Activated CD8-positive, alpha-beta memory T cell treated with anti-CD3 and anti-CD28 coated beads, Interleukin-2, amount 50 U/mL, for 48 hours (primary cell): ENCODE data around the gene ENKUR.
"Not testable (repeated sequence)": the region's sequence is repeated elsewhere in the genome, so short reads cannot be mapped to it uniquely, and the experiment has no call there.

Experiments used
- DNase-seq: peaks from one replicate; pipeline ENCODE4 v3.0.0-alpha.2; 2020

Gene ENKUR

DNA sequence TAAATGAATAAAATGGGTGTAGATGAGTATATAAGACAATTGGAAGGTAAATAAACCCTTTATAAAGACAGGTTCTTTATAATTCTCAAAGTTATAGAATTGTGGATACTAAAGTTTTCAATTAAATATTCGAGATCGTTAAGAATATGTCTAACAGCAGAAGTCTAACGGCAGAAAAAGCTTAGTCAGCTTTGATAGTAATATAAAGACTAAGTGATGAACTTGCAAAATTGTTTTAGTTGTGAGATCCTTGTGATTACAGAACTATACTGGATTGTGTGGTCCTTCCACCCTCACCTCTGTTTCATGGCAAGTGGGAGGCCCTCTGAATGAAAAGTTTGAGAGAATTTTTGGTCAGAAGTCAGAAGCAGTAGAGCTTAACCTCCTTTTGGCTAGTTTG, 2.7 kb upstream of the ENKUR start:
- no peak for DNase-seq

DNA sequence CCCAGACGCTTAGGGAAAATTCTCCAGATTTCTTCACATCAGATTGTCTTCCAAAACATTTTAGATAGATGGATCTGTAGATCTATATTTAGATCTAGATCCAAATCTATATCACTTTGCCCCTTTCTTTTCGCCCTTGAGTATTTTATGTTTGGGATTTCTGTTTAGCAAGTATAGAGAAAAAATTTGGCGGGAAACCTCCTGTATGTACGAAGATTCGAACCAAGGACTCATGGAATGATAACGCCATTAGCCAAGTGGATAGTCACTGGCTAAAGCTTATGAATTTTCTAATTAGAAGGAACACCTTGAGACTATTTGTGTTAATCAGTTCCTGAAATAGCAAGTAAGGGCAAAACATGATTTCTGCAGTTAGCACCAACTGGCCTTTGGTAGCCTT, 1.7 kb upstream of the ENKUR start:
- DNase-seq: no peak

DNA sequence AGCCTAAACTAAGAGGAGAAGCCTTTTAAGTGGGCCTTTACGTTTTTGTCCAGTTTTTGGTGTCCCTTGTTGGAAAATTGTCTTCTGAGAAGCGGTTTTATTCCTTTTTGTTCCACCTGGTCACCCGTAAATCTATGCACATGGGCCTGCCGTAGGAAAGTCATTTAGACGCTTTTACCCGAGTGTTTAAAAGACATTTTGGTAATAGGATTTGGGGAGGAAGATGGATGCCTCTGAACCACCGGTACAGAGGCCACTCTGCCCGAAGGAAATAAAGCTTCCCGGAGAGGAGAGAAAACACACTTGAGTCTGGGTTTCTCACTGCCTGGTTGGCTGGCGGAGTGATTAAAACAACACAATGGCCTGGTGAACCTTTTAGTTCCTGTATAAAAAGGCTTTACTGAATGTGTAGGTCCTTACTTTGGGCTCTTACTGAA, 1.2 kb upstream of the ENKUR start:
- DNase-seq: peak; percentile 58

DNA sequence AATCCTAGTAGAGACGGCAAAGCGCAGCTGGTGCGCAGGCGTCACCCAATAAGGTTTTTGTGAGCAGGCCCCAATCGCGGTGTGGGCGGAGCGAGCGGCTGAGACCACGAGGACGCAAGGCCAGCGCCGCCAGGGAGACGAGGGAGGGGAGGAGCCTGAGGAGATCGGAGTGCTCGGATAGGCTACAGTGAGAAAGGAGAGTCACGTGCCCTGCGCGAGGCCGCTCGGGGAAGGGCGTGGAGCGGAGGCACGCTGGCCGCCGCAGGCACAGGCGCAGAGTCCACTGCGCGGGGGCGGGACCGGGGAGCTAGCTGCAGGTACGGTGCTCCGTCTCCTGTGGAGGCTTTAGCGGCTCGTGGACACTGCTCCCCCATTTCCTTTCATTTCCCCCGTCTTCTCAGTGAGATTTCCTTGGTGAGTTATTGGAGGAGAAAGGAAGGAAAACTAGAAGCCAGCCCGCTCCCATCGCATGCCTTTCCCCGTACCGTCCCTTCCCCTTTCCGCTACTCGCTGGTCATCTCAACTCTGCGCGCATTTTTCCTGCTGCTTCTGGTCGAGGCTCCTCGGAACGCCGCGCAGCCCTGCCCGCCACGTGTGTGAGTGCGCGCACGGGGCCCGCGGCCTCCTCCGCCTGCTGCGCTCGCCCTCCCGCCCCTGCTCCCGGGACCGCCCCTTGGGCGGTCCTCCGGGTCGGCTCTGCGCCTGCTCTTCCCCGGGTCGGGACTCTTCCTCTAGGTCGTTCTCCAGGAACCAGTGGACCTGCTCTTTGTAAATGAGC, 607 bp upstream of the ENKUR start, which contains the start of gene THNSL1:
Gene THNSL1 (plus strand): TSS at position 237 of the 778 bp plus-strand sequence. CDS start 6,612 bp downstream, outside the sequence.
- DNase-seq: peak; percentile 95

DNA sequence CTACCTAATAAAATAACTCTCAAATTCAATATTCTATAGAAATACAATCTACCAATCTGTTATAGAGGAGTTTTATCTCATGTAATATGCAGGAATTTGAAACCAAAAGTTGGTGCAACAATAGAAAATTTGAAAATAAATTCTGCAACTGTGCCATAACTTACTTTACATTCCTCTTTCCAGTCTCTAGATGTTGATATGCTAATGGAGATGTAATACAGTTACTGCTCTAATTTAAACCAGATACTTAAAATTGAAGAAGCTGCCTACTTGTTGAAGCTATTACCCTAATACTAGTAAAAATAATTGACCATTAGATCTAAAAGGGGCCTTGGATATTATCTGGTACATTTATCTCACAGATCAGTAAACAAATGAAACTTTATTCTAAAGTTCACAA, 1.4 kb downstream of the ENKUR start:
- DNase-seq: no peak

DNA sequence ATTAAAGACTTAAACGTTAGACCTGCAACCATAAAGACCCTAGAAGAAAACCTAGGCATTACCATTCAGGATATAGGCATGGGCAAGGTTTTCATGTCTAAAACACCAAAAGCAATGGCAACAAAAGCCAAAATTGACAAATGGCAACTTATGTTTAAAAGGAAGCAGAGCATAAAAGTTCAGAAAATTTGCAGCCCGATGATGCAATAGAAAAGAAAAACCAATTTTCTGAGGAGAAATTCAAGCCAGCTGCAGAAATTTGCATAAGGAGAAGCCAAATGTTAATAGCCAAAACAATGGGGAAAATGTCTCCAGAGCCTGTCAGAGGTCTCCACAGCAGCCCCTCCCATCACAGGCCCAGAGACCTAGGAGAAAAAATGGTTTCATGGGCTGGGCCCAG, 4.4 kb downstream of the ENKUR start:
- not testable (repeated sequence) for DNase-seq

DNA sequence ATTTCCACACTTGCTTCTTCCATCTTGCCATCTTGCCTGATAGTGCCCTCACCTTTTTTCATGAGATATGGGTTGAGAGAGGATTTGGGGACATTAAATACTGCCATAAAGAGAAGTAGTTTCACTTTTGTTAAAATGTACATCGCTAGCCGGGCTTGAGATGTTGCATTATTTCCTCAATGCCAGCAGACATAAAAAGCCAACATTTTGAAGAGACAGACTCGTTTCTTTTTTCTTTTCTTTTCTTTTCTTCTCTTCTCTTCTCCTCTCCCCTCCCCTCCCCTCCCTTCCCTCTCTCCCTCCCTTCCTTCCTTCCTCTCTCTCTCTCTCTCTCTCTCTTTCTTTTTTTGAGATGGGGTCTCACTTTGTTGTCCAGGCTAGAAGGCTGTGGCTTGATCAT, 17.9 kb downstream of the ENKUR start:
- DNase-seq: no peak

DNA sequence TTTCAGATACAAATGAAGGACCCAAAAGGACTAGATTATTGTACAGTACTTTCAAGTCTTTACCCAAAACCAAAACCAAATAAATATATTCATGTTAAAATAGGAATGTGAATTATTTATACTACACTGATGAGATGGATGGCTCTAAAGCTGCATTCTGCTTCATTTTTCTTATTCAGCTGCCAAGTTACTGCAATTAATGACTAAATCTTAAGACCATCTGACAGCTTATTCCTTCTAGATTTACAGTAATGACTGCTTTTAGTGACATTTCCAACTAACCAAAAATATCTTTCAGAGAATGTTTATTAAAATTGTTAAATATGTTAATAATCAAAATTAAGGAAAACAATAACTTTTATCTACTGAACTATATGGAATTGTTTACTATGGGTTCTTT, 20.9 kb downstream of the ENKUR start:
- no peak for DNase-seq

DNA sequence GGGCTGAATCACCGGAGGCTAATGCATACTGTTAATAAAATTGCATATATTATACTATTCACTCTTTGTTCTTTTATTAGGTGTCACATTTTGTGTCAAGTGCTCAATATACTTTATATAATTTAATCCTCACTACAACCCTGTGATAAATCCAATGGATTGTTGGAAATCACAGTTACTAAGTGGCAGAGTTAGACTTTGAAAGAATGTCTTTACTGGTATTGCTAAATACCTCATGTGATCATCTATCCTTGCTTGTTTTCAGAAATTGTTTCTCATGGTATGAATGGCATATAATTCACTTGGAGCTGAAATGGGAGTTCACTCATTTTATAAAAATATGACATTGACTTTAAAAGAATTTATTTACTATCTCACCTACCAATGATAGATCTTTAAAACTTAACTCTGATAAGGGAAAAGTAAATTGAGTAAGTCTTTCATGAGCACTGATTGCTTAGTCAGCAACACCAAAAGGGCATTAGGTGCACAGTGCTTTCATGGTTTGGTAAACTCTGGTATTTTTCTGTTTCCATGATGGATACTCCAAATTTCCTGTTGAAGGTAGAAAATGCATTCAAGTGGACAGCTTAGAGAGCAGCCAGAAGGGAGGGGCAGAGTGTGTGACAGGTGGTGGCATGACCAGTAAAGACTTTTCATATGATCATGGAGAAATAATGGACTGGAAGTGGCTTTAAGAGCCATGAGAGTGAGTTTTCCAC, 22.6 kb downstream of the ENKUR start:
- no peak for DNase-seq

DNA sequence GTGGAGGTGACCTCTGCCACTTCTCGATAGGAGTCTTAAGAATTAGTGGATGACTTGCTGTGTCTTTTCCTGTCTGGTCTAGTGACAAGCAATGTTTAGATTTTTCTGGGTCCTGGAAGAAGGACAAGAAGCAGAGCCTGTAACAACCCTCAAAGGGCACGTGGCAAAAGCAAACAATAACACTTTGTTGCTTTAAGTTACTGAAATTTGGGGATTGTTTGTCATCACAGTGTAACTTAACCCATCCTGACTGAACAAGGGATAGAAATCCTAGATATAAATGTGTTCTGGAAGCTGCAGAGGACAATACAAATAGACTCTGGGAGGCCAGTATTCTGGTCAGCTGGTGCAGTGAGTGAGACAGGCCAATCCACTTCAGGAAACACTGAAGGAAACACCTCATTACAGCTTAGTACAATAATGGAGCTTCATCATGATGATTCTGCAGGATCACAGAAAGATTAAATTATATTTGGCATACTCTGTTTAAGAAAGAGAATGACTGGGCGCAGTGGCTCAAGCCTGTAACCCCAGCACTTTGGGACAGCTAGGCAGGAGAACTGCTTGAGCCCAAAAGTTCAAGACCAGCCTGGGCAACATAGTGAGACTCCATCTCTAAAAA, 23.3 kb downstream of the ENKUR start:
- no peak for DNase-seq

DNA sequence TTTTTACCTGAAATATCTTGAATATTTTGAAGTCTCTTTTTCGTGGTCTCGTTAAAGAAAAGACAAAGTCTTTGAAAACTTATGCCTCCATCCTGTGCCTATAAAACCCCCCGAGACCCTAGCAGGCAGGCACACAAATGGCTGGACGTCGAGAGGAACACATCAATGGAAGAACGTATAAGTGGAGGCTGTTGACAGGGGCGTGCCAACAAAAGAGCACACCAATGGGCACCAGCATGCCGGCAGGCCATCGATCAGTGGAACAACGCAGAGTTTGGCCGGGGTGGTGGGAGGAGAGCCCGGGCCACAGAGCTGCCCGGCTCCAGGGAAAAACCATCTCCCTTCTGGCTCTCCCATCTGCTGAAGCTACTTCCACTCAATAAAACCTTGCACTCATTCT, 24.7 kb downstream of the ENKUR start:
- DNase-seq: no peak

DNA sequence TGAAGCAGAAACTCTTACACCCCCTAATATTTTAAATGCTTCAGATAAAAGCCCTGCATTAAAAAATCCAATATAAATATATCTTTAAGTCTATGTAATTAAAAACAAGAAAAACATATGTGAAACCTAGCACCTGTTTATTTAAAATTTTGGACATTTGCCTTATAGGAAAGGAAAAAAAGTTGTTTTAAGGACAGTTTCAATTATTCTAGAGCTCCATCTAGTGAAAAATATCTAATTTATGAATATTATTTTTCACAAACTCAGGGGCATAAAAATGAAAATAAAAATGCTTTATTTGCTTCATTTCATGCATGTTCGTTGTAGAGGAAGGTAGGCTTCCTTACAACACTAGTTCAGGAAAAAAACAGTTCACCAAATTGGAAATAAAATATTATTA, 26.1 kb downstream of the ENKUR start:
- no peak for DNase-seq

DNA sequence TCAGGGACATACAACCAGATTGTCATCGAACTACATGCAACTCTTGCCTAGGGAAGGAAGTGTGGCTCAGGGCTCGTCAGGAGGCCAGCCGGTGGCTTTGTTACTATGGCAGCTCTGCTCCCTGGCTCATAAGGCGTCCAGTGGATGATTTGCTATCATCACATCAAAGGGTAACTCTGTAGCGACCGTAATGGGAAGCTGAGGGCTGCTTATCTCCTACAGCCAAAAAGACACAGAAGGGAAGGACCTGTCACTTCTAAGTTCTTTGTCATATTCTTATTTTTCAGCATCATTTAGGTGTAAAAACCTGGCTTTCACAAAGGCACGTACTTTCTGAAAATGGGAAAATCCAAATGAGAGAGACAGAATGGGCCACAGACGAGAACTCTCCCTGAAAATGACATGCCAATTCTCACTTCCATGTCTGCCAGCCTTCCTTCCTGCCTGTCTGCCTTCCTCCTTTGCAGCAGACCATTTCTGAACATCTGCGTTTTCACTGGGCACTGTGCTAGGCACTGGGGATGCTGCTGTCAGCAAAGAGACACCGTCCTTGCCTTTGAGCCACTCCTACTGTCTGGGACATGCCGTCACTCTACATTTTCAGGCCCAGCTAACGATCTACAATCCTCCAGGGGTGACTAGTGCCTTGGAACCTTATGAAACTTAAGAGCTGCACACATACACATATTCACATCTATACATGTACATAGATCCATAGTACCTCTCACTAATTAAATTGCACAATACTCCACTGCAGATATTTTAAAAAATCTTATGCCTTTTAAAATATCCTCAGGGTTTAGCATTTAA, 26.9 kb downstream of the ENKUR start:
- DNase-seq: no peak

DNA sequence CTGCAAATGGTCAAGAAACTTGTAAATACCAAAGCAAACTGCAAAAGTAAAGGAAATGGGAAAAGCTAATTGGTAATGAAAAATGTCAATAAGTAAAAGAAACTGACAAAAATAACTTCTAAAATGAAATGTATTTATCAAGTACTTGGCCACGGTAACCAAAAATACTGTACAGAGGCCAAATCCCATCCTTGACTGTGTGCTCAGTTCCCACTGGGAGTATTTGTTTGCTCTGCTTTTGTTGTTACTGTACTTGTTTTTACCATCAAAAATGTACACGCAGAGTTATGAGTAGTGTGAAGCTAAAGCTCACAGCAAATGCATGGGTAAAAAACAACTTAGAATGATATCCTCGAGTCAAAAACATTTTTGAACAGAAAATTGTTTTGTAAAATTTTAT, 31.1 kb downstream of the ENKUR start:
- DNase-seq: no peak

DNA sequence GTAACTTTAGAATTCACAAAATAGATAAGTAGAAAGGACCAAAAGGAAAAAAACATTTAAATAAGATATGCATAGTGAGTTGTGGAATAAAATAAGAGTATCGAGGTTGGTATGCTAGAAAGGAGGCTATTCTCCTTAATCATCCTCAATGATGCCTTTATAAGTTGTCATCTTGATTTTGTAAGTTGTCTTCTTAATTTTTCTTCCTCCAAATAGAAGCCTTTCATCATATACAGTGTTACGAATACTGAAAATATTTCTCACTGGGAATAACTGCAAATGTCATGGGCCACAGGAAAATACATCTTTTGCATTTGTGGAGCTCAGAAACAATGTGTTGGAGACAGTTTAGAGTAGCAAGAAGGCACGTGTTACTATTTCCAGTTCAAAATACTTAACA, 32.0 kb downstream of the ENKUR start:
- DNase-seq: no peak

DNA sequence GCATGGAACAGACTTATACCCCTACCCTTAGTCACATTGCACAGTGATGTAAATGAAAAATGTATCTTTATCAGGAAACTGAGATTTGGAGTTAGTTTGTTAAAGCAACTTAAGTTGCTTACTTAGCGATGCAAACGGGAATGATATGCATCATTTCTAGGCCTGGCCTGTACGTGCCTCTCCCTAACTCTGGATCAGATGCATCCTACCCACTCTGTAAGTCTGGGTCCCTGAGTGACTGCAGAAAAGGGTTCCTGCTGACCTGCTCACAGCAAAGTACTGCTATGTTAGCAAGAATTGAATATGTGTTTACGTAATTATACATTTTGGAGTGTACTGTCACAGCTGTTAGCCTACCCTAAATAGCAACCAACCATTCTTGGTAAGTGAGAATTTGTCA, 32.8 kb downstream of the ENKUR start:
- no peak for DNase-seq

DNA sequence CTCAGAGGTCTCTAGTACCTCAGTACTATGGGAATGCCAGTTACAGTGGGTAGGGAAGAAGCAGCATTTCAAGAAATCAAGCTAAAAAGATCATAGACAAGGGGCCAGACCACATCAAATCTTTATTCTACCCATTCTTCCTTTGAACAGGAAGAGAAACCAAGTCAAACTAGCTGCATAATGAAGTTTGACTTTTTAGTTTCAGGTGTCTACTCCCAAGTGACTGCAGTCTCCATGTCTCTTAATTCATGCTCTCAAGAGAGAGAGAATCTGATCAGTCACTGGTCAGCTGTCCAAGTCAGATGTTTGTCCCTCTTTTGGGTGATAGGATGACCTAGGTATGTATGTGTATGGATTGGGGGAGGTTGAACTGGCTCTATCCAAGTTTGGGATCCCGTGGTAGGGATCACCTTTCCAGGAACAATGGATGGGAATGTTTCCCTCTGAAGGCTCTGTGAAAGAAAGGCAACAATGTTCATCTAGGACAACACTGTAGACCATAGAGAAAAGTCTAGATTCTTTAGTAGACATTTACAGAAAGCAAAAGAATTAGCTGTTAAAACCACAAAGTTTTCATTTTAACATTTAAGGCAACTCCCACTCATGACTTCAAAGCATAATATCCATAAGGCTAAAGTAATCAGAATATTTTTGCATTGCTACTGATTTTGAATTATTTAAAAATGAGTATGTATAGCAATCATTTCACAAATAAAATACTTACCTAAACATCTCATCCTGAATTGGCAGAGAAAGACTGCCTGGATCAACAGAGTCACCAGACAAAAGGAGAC, 33.4 kb downstream of the ENKUR start:
- no peak for DNase-seq

DNA sequence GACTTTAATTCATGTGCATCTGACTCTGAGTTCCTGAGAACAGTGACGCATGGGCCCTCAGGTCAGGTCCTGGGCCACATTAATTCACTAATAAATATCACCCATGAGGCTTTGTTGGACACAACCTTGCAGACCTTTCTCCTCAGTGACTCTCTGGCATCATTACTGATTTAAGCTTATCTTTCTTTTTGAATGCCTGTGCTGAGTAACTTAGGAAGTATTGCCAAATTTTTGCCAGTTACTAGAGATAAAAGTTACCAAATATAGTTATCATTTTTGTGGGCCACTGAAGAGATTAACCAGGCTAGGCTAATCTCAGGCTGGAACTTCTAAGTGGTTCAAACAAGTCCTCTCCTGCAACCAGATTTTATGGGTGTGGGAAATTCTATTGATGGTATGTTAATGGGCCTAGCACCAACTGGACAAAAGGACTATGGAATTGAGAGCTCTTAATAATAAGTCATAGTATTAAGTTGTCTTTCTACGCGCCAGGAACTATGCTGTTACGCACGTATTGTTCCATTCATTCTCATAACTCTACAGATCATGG, 34.7 kb downstream of the ENKUR start:
- DNase-seq: no peak

DNA sequence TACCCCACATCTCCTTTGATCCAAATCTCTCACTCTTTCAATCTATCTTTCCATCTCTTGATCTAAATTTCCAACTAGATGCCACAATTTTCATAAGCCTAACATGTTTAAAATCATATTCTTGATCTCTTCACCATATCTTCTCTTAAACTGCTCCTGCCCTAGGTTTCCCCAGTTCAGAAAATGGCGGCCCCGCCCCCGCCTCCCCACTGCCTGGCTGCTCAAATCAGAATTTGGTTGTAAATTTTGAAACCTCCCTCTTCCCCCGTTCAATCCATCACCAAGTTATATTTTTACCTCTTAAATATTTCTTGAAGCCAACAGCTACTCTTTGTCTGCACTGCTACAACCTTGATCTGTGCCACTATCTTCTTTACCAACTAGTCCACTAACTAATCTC, 36.3 kb downstream of the ENKUR start:
- no peak for DNase-seq

DNA sequence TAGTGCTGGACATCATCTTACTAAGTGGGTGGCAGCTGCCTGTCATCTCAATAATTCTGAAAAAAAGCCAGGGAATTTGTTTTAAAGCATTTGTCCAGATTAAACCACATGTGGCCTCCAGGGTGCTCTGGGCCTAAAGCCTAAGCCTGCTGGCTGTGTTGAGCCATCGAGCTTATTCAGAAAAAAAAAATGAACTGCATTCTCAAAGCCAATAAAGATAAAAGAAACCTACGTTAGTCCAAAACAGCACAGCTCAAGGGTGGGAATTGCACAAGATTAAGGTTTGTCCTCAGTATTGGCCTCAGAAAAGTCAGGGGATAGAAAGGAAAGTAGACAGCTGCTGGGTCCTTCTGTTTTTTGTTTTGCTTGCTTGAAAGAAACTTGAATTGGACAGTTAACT, 41.0 kb downstream of the ENKUR start:
- DNase-seq: no peak

DNA sequence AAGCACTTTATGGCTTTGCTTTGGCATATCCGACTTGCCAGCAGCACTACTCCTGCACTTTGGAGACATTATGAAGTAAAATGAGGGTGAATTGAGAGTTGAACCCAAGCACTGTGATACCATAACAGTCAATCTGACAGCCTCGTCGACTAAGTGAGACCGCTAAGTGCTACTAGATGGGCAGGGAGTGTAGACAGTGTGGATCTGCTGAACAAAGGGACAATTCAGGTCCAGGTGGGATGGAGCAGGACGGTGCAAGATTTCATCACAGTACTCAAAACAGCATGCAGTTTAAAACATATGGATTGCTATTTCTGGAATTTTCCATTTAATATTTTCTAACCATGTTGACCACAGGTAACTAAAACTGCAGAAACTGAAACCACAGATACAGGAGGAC, 42.8 kb downstream of the ENKUR start:
- no peak for DNase-seq

DNA sequence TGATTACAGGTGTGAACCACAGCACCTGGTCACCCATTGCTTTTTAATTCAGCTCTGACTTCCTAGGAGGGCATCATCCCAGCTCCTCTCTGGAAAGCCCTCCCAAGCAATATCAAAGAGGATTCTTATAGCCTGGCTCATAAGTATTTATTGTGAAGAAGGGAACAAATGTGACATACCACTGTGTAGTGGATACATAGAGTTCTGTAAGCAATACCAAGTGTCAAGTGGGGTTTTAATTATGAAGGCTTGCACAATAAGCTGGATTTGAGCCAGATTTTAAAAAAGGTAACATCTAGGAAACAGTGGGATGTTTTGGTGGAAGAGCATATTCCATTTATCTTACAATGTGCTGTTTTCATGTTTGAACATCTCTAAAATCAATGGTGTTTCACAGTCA, 44.6 kb downstream of the ENKUR start:
- DNase-seq: no peak
